ENCODE measurements around the gene CTBS. TPM values are rescaled to one million over a fixed set of nuclear protein-coding genes. Genes with fewer than 3 reads are reported as not detected.
"Not testable (repeated sequence)": the region's sequence is repeated elsewhere in the genome, so short reads cannot be mapped to it uniquely, and the experiment has no call there.

Gene CTBS
- total RNA-seq, 1 experiment from 2014 or later, result 3.7 TPM

DNA sequence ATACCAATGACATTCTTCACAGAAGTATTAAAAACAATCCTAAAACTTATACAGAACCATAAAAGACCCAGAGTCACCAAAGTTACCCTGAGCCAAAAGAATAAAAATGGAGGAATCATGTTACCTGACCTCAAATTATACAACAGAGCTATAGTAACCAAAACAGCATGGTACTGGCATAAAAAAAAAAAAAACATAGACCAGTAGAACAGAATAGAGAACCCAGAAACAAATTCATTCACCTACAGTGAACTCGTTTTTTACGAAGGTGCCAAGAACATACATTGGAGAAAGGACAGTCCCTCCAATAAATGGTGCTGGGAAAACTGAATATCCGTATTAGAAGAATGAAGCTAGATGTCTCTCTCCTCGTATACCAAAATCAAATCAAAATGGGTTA lies 65.2 kb downstream of the CTBS start:
- H3K79me2 ChIP-seq (ENCODE audit: low read length), result peaks cover 27% of the 10 kb centered on the region
- BruUV-seq (replicated peaks), result no TSS peak
- H3K4me3 ChIP-seq (ENCODE audit: low read length), result no peak overlapping the region
- no peak for DNase-seq
- H4K20me1 ChIP-seq (ENCODE audit: low read length), result peaks cover 13% of the 10 kb centered on the region
- ChIA-PET CTCF (no interaction called here), POLR2A (ENCODE audit: unreplicated experiment) (no interaction called here)
- TF ChIP-seq, protein P1, sequence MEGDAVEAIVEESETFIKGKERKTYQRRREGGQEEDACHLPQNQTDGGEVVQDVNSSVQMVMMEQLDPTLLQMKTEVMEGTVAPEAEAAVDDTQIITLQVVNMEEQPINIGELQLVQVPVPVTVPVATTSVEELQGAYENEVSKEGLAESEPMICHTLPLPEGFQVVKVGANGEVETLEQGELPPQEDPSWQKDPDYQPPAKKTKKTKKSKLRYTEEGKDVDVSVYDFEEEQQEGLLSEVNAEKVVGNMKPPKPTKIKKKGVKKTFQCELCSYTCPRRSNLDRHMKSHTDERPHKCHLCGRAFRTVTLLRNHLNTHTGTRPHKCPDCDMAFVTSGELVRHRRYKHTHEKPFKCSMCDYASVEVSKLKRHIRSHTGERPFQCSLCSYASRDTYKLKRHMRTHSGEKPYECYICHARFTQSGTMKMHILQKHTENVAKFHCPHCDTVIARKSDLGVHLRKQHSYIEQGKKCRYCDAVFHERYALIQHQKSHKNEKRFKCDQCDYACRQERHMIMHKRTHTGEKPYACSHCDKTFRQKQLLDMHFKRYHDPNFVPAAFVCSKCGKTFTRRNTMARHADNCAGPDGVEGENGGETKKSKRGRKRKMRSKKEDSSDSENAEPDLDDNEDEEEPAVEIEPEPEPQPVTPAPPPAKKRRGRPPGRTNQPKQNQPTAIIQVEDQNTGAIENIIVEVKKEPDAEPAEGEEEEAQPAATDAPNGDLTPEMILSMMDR (conservative IDR thresholded peaks at IDR 0.05; ENCODE audit: low read depth, low read length), result no peak
- TF ChIP-seq EZH2phosphoT487 (IDR thresholded peaks at IDR 0.05; ENCODE audit: borderline replicate concordance, low read length) (no peak), EZH2 (IDR thresholded peaks at IDR 0.05; ENCODE audit: low read length, unreplicated experiment) (no peak)
- ATAC-seq, result no peak
- intact Hi-C loops (cut with micrococcal nuclease), result loop anchor here (5.0 to 10.0 kb wide), 3 partner anchors 67 to 426 kb away; no protein-coding TSS in a partner anchor
- H3K4me1 ChIP-seq (ENCODE audit: insufficient read depth, low read length), result peaks cover 11% of the 10 kb centered on the region
- 0 out of 2 replicates have a peak, but pooled peaks cover 4% of the 10 kb centered on the region for H3K9me3 ChIP-seq (ENCODE audit: low read length)
- no peak overlapping the region for H2AFZ ChIP-seq (ENCODE audit: low read length)
- no peaks in the 10 kb centered on the region for H3F3A ChIP-seq (ENCODE audit: low read length, unreplicated experiment)
- 0 out of 2 replicates have a peak, but pooled peaks cover 3% of the 10 kb centered on the region for H3K36me3 ChIP-seq (ENCODE audit: low read depth, low read length)
- no peak overlapping the region for H3K9ac ChIP-seq (ENCODE audit: low read length)
- H3K27me3 ChIP-seq (ENCODE audit: low read length), result no peaks in the 10 kb centered on the region
- H3K9me2 ChIP-seq (replicated peaks; ENCODE audit: low read length), result no peaks in the 10 kb centered on the region
- H3K27ac ChIP-seq (ENCODE audit: low read length), result no peak overlapping the region
- H3K4me2 ChIP-seq (ENCODE audit: low read length), result no peak overlapping the region

DNA sequence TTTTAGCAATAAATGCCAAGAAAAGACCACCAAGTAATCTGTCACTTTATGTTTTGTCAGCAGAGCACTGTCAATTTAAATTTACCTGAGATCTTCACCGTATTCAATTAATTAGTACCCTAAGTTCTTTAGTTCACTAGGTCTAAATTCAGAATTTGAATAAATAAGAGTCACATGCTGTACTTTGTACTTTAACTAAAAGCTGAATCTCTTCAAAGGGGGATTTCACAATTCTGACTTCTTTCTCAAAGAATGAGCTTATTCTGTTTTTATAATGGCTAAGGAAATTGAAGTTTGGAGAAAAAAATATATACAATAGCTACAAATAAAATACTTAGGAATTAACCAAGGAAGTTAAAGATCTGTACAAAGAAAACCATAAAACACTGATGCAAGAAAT lies 65.7 kb downstream of the CTBS start:
- Histone ChIP-seq H3K4me2 (ENCODE audit: low read length) (no peak overlapping the region), H3K4me1 (ENCODE audit: insufficient read depth, low read length) (peaks cover 17% of the 10 kb centered on the region), H3K4me3 (ENCODE audit: low read length) (no peak overlapping the region), H3K79me2 (ENCODE audit: low read length) (peaks cover 32% of the 10 kb centered on the region), H3K9me2 (replicated peaks; ENCODE audit: low read length) (no peaks in the 10 kb centered on the region), H3K27ac (ENCODE audit: low read length) (no peak overlapping the region), H3K9me3 (ENCODE audit: low read length) (0 out of 2 replicates have a peak, but pooled peaks cover 4% of the 10 kb centered on the region), H3K27me3 (ENCODE audit: low read length) (no peaks in the 10 kb centered on the region), H3F3A (ENCODE audit: low read length, unreplicated experiment) (no peaks in the 10 kb centered on the region), H3K36me3 (ENCODE audit: low read depth, low read length) (0 out of 2 replicates have a peak, but pooled peaks cover 3% of the 10 kb centered on the region), H4K20me1 (ENCODE audit: low read length) (peaks cover 19% of the 10 kb centered on the region), H2AFZ (ENCODE audit: low read length) (no peak overlapping the region), H3K9ac (ENCODE audit: low read length) (no peak overlapping the region)
- ChIA-PET POLR2A (ENCODE audit: unreplicated experiment) (no interaction called here), CTCF (no interaction called here)
- ATAC-seq, result no peak
- TF ChIP-seq, protein P1 (conservative IDR thresholded peaks at IDR 0.05; ENCODE audit: low read depth, low read length), result no peak
- TF ChIP-seq EZH2 (IDR thresholded peaks at IDR 0.05; ENCODE audit: low read length, unreplicated experiment) (no peak), EZH2phosphoT487 (IDR thresholded peaks at IDR 0.05; ENCODE audit: borderline replicate concordance, low read length) (no peak)
- BruUV-seq (replicated peaks), result no TSS peak
- intact Hi-C loops (cut with micrococcal nuclease), result loop anchor here (5.0 to 10.0 kb wide), 3 partner anchors 66 to 426 kb away; no protein-coding TSS in a partner anchor
- no peak for DNase-seq

DNA sequence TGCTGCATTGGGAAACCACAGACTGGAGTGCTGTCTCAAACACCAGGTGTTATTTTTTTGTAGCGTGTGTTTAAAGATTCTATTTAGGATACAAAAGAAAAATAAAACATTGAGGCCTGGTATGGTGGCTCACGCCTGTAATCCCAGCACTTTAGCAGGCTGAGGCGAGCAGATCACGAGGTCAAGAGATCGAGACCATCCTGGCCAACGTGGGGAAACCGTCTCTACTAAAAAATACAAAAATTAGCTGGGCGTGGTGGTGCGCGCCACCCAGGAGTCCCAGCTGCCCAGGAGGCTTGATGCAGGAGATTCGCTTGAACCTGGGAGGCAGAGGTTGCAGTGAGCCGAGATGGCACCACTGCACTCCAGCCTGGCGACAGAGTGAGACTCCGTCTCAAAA lies 66.4 kb downstream of the CTBS start:
- H3K36me3 ChIP-seq (ENCODE audit: low read depth, low read length); BruUV-seq (replicated peaks); H3K27ac ChIP-seq (ENCODE audit: low read length); H3K9me2 ChIP-seq (replicated peaks; ENCODE audit: low read length); H3K9me3 ChIP-seq (ENCODE audit: low read length); POLR2A ChIA-PET (ENCODE audit: unreplicated experiment); DNase-seq; H3F3A ChIP-seq (ENCODE audit: low read length, unreplicated experiment); H3K4me3 ChIP-seq (ENCODE audit: low read length); H3K27me3 ChIP-seq (ENCODE audit: low read length); H2AFZ ChIP-seq (ENCODE audit: low read length); H3K9ac ChIP-seq (ENCODE audit: low read length); ATAC-seq; CTCF ChIA-PET: not testable (repeated sequence)
- peaks cover 25% of the 10 kb centered on the region for H4K20me1 ChIP-seq (ENCODE audit: low read length)
- intact Hi-C loops (cut with micrococcal nuclease), result loop anchor here (2.0 to 10.0 kb wide), 4 partner anchors 66 to 427 kb away; no protein-coding TSS in a partner anchor
- H3K4me2 ChIP-seq (ENCODE audit: low read length), result peak overlapping the region; percentile 89
- peaks cover 23% of the 10 kb centered on the region for H3K4me1 ChIP-seq (ENCODE audit: insufficient read depth, low read length)
- H3K79me2 ChIP-seq (ENCODE audit: low read length), result peaks cover 38% of the 10 kb centered on the region

All from PC-3 (cell line).